ENCODE data around the gene DDX31. TPM values are rescaled to one million over a fixed set of nuclear protein-coding genes. Genes with fewer than 3 reads are reported as not detected.

Gene DDX31
- total RNA-seq, 1 donor from 2014 or later = 4.4 TPM

GRCh38 chr9:132557159-132557558 is 112.6 kb downstream of the DDX31 start:
- Histone ChIP-seq H3K27me3 (ENCODE audit: low read depth) (peaks cover 21% of the 10 kb centered on the region), H3K9me3 (replicated peaks) (no peaks in the 10 kb centered on the region), H3K27ac (replicated peaks) (no peak overlapping the region), H3K36me3 (no peaks in the 10 kb centered on the region), H3K4me1 (peaks cover 20% of the 10 kb centered on the region), H3K4me3 (no peak overlapping the region)
- DNase-seq = no peak
- TF ChIP-seq CTCF (IDR thresholded peaks at IDR 0.05; ENCODE audit: borderline replicate concordance) = no peak
- intact Hi-C loops (cut with micrococcal nuclease) = no loop called here

- H3K9me3 ChIP-seq (replicated peaks) = no peaks in the 10 kb centered on the region
- DNase-seq = no peak
- TF ChIP-seq CTCF (IDR thresholded peaks at IDR 0.05; ENCODE audit: borderline replicate concordance) = no peak
- no peak overlapping the region for H3K4me3 ChIP-seq
- no peak overlapping the region for H3K27ac ChIP-seq (replicated peaks)
- peaks cover 15% of the 10 kb centered on the region for H3K4me1 ChIP-seq
- peaks cover 24% of the 10 kb centered on the region for H3K27me3 ChIP-seq (ENCODE audit: low read depth)
- intact Hi-C loops (cut with micrococcal nuclease) = no loop called here
- H3K36me3 ChIP-seq = no peaks in the 10 kb centered on the region
These were observed 113.1 kb downstream of the DDX31 start for GRCh38 chr9:132556714-132557113.

GRCh38 chr9:132556235-132556634 is 113.5 kb downstream of the DDX31 start:
- no peaks in the 10 kb centered on the region for H3K9me3 ChIP-seq (replicated peaks)
- H3K36me3 ChIP-seq = no peaks in the 10 kb centered on the region
- peaks cover 24% of the 10 kb centered on the region for H3K27me3 ChIP-seq (ENCODE audit: low read depth)
- DNase-seq = no peak
- H3K27ac ChIP-seq (replicated peaks) = no peak overlapping the region
- intact Hi-C loops (cut with micrococcal nuclease) = no loop called here
- no peak overlapping the region for H3K4me3 ChIP-seq
- peaks cover 13% of the 10 kb centered on the region for H3K4me1 ChIP-seq
- no peak for TF ChIP-seq CTCF (IDR thresholded peaks at IDR 0.05; ENCODE audit: borderline replicate concordance)

- H3K9me3 ChIP-seq (replicated peaks) = no peaks in the 10 kb centered on the region
- intact Hi-C loops (cut with micrococcal nuclease) = no loop called here
- H3K36me3 ChIP-seq = no peaks in the 10 kb centered on the region
- H3K27me3 ChIP-seq (ENCODE audit: low read depth) = peaks cover 24% of the 10 kb centered on the region
- H3K27ac ChIP-seq (replicated peaks) = no peak overlapping the region
- no peak for DNase-seq
- peaks cover 6% of the 10 kb centered on the region for H3K4me1 ChIP-seq
- no peak overlapping the region for H3K4me3 ChIP-seq
- TF ChIP-seq CTCF (IDR thresholded peaks at IDR 0.05; ENCODE audit: borderline replicate concordance) = no peak
These were observed 114.3 kb downstream of the DDX31 start for GRCh38 chr9:132555528-132555927.

- Histone ChIP-seq H3K4me3 (no peak overlapping the region), H3K4me1 (no peaks in the 10 kb centered on the region), H3K9me3 (replicated peaks) (no peaks in the 10 kb centered on the region), H3K27me3 (ENCODE audit: low read depth) (peaks cover 24% of the 10 kb centered on the region), H3K36me3 (no peaks in the 10 kb centered on the region), H3K27ac (replicated peaks) (no peak overlapping the region)
- TF ChIP-seq CTCF (IDR thresholded peaks at IDR 0.05; ENCODE audit: borderline replicate concordance) = no peak
- intact Hi-C loops (cut with micrococcal nuclease) = no loop called here
- DNase-seq = no peak
These were observed 115.0 kb downstream of the DDX31 start for GRCh38 chr9:132554755-132555154.

GRCh38 chr9:132552041-132552440 is 117.7 kb downstream of the DDX31 start:
- intact Hi-C loops (cut with micrococcal nuclease) = no loop called here
- no peak for DNase-seq
- no peak overlapping the region for H3K27ac ChIP-seq (replicated peaks)
- TF ChIP-seq CTCF (IDR thresholded peaks at IDR 0.05; ENCODE audit: borderline replicate concordance) = no peak
- no peaks in the 10 kb centered on the region for H3K36me3 ChIP-seq
- H3K4me3 ChIP-seq = no peak overlapping the region
- H3K9me3 ChIP-seq (replicated peaks) = no peaks in the 10 kb centered on the region
- no peaks in the 10 kb centered on the region for H3K4me1 ChIP-seq
- H3K27me3 ChIP-seq (ENCODE audit: low read depth) = peaks cover 15% of the 10 kb centered on the region

All from left ventricle myocardium inferior (tissue), 1 donor.